GM12872 (cell line): Measurements from ENCODE around the gene MAPK8.

Source experiments
- TF ChIP-seq, protein P1 (sequence below): IDR thresholded peaks from 3 replicates; pipeline ENCODE4 v1.5.1; 2011; ENCODE audit warnings: low read depth, mild to moderate bottlenecking, low read length, moderate library complexity; ENCODE audit not compliant: insufficient read depth

The MAPK8 gene

DNA sequence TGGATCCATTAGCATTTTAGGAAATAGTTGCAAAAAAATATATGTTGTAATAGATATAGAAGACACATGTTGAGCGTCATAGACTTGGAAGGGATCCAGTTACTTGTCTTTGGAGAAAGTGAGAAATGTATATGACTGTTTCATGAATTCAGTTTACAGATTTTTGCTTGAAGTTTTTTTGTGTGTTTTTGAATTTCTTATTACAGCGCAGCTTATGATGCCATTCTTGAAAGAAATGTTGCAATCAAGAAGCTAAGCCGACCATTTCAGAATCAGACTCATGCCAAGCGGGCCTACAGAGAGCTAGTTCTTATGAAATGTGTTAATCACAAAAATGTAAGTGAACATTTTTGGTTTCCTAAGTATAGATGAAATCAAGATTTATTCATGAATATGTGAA lies 98.2 kb downstream of the MAPK8 start:
- TF ChIP-seq, protein P1, sequence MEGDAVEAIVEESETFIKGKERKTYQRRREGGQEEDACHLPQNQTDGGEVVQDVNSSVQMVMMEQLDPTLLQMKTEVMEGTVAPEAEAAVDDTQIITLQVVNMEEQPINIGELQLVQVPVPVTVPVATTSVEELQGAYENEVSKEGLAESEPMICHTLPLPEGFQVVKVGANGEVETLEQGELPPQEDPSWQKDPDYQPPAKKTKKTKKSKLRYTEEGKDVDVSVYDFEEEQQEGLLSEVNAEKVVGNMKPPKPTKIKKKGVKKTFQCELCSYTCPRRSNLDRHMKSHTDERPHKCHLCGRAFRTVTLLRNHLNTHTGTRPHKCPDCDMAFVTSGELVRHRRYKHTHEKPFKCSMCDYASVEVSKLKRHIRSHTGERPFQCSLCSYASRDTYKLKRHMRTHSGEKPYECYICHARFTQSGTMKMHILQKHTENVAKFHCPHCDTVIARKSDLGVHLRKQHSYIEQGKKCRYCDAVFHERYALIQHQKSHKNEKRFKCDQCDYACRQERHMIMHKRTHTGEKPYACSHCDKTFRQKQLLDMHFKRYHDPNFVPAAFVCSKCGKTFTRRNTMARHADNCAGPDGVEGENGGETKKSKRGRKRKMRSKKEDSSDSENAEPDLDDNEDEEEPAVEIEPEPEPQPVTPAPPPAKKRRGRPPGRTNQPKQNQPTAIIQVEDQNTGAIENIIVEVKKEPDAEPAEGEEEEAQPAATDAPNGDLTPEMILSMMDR: no peak

DNA sequence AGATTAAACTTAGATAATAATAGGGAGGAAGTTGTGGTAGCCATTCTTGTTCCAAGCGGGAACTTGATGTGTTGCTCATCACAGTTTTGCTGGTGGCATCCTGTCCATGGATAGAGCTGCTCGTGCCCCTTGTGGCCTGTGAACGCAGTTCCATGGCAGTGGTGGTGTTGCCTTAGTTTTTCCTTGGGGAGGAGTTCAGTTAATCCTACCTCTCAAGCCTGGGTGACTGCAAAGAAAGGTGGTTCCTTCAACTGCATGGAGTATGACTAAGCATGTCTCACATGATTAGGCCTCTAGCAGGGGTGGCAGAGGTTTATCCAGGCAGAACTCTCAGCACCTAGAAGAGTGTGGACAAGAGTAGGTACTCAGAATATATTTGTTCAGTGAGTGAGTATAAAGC lies 99.7 kb downstream of the MAPK8 start:
- TF ChIP-seq, protein P1: no peak

DNA sequence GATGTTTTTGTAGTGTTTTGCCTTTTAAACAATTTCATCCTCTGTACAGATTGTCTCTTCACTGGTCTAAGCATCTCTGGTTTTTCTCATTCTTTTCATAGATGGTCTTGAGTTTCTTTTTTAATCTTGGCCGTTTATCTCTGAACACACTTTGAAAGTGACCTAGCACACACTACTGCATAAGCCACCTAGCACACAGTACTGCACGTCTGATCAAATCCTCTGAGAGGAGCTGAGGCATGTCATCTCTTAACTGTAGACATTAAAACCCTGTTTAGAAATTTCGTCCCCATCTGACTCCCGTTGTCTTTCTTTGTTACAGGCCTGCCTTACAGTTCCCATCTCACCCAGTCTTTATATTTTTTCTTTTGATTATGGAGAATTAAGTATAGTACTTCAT lies 100.2 kb downstream of the MAPK8 start:
- TF ChIP-seq, protein P1: no peak

DNA sequence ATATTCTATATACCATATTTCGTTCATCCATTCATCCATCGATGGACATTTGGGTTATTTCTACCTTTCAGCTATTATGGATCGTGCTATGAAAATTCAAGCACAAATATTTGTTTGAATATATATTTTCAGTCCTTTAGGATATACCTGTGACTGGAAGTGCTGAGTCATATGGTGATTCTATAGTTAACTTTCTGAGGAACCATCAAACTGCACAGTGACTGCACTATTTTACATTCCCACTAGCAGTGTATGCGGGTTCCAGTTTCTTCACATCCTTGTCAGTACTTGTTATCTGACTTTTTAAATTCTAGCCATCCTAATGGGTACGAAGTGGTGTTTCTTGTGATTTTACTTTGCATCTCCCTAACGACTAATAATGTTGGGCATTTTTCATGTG lies 104.0 kb downstream of the MAPK8 start:
- TF ChIP-seq, protein P1: no peak

DNA sequence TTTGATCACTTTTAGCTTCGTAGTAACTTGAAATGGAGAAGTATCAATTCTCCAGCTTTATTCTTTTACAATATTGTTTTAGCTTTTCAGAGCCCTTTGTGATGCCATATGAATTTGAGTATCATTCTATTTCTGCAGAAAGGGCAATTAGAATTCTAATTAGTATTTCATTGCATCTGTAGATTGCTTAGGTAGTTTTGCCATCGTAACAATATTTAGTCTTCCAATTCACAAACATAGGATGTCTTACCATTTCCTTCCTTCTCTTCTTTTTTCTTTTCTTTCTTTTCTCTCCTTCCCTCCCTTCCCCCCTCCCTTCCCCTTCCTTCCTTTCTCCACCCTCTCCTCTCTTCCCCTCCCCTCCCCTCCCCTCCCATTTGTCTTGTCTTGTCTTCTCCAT lies 105.0 kb downstream of the MAPK8 start:
- TF ChIP-seq, protein P1: no peak

DNA sequence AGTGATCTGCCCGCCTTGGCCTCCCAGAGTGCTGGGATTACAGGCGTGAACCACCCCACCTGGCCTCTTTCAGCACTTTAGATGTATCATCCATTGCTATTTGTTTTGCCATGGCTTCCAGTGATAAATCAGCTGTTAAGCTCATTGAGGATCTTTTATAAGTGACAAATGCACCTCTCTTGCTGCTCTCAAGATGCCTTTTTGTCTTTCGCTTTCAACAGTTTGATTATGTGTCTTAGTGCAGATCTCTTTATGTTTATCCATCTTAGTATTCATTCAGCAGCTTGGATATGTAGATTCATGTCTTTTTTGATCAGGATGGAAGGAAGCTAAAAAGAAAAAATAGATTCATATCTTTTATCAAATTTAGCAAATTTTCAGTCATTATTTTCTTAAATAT lies 105.6 kb downstream of the MAPK8 start:
- TF ChIP-seq, protein P1: no peak

DNA sequence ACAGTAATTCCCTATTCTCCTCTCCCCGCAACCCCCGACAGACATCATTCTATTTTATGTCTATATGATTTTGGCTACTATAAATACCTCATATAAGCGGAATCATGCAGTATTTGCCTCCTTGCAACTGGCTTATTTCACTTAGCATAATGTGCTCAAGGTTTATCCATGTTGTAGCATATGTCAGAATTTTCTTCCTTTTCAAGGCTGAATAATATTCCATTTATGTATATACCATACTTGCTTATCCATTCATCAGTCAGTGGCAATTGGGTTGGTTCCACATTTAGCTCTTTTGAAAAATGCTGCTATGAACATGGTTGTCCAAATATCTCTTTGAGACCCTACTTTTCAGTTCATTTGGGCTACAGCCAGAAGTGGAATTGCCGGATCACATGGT lies 106.5 kb downstream of the MAPK8 start:
- TF ChIP-seq, protein P1: no peak

DNA sequence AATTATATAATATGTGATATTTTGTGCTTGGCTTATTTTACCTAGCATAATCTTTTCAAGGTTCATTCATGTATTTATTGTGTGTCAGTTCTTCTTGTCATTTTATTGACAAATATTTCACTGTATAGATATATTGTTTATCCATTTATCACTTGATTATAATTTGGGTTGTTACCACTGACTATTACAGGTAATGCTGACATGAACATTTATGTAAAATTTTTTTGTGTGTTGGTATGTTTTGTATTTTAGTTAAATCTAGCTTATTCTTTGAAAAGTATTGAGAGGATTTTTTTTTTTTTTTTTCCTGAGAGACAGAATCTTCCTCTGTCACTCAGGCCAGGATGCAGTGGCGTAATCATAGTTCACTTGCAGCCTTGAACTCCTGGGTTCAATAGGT lies 107.7 kb downstream of the MAPK8 start:
- TF ChIP-seq, protein P1: no peak
